ENCODE data around the gene ATG2A. TPM values are rescaled to one million over a fixed set of nuclear protein-coding genes. Genes with fewer than 3 reads are reported as not detected.

ATG2A gene
- total and polyA plus RNA-seq, 2 of the 8 experiments (the other 6 are each of a cell fraction or from before 2014, with no cell fraction given): 12.1 to 22.1 TPM

DNA sequence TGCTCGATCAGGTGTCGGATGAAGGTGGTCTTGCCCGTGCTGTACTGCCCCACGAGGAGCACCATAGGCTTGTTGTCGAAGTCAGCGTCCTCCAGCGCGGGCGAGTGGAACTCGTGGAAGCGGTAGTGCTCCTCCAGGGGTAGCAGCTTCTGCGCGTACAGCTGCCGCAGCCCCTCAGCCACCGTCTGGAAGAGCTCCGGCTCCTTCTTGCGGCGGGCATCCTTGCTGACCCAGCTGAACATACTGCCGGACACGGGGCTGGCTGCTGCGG is 38.9 kb downstream of the ATG2A start (continued):
- TF ChIP-seq EZH2 (IDR thresholded peaks at IDR 0.05; ENCODE audit: low read depth, low read length, severe bottlenecking) (no peak), SP4 (IDR thresholded peaks at IDR 0.05; ENCODE audit: low read length) (no peak), TCF12 (IDR thresholded peaks at IDR 0.05; ENCODE audit: low read depth, low read length) (no peak), SIN3A (conservative IDR thresholded peaks at IDR 0.05 in 1 of 2, IDR thresholded peaks at IDR 0.05 in 1 of 2; ENCODE audit: low read depth in 1 of 2, low read length in 2 of 2) (peak in 1 of 2 experiments; percentile 33; a peak in 1 of 4 replicates), SUZ12 (IDR thresholded peaks at IDR 0.05; ENCODE audit: low read length) (no peak), HDAC6 (IDR thresholded peaks at IDR 0.05; ENCODE audit: low read depth, low read length) (no peak), RFX5 (IDR thresholded peaks at IDR 0.05; ENCODE audit: borderline replicate concordance, low read depth, low read length) (no peak), BCL11A (IDR thresholded peaks at IDR 0.05; ENCODE audit: low read depth in 2 of 2, low read length in 2 of 2) (no peak), POLR2AphosphoS5 (IDR thresholded peaks at IDR 0.05; ENCODE audit: low read depth, low read length) (no peak), CEBPB (IDR thresholded peaks at IDR 0.05; ENCODE audit: low read depth, low read length) (no peak), TBP (IDR thresholded peaks at IDR 0.05; ENCODE audit: low read depth, low read length) (no peak), POLR2A (IDR thresholded peaks at IDR 0.05; ENCODE audit: control extremely low read depth in 1 of 2, low read depth in 2 of 2, low read length in 2 of 2) (no peak), SIX5 (IDR thresholded peaks at IDR 0.05; ENCODE audit: low read depth, low read length) (no peak), NRF1 (IDR thresholded peaks at IDR 0.05; ENCODE audit: low read depth, low read length) (no peak), TEAD4 (IDR thresholded peaks at IDR 0.05; ENCODE audit: low read depth, low read length) (no peak), EGR1 (IDR thresholded peaks at IDR 0.05; ENCODE audit: borderline replicate concordance, low read depth, low read length) (no peak), SIRT6 (IDR thresholded peaks at IDR 0.05; ENCODE audit: low read length) (no peak), PHF8 (conservative IDR thresholded peaks at IDR 0.05; ENCODE audit: low read depth, low read length) (no peak), NANOG (IDR thresholded peaks at IDR 0.05; ENCODE audit: insufficient read depth, low read depth, low read length, poor library complexity, severe bottlenecking) (no peak), SAP30 (IDR thresholded peaks at IDR 0.05; ENCODE audit: insufficient read depth, insufficient replicate concordance, low read length) (no peak)
- TF ChIP-seq, protein P1, sequence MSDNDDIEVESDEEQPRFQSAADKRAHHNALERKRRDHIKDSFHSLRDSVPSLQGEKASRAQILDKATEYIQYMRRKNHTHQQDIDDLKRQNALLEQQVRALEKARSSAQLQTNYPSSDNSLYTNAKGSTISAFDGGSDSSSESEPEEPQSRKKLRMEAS (IDR thresholded peaks at IDR 0.05): no peak
- TF ChIP-seq, protein P2, sequence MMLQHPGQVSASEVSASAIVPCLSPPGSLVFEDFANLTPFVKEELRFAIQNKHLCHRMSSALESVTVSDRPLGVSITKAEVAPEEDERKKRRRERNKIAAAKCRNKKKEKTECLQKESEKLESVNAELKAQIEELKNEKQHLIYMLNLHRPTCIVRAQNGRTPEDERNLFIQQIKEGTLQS (IDR thresholded peaks at IDR 0.05; ENCODE audit: insufficient read depth, low read depth, low read length): no peak
- TF ChIP-seq, protein P3, sequence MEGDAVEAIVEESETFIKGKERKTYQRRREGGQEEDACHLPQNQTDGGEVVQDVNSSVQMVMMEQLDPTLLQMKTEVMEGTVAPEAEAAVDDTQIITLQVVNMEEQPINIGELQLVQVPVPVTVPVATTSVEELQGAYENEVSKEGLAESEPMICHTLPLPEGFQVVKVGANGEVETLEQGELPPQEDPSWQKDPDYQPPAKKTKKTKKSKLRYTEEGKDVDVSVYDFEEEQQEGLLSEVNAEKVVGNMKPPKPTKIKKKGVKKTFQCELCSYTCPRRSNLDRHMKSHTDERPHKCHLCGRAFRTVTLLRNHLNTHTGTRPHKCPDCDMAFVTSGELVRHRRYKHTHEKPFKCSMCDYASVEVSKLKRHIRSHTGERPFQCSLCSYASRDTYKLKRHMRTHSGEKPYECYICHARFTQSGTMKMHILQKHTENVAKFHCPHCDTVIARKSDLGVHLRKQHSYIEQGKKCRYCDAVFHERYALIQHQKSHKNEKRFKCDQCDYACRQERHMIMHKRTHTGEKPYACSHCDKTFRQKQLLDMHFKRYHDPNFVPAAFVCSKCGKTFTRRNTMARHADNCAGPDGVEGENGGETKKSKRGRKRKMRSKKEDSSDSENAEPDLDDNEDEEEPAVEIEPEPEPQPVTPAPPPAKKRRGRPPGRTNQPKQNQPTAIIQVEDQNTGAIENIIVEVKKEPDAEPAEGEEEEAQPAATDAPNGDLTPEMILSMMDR (IDR thresholded peaks at IDR 0.05; ENCODE audit: control extremely low read depth in 1 of 3, insufficient read depth in 1 of 3, low read depth in 1 of 3, low read length in 3 of 3): no peak
